Activated T-helper 2 cell treated with anti-CD3 and anti-CD28 coated beads, Interferon-gamma antibody, Interleukin-2, Interleukin-4, amounts not matched to agents 10 μg/mL and 5 μg/mL and 100 μg/mL, durations not matched to agents 14 hours and 24 hours and 36 hours (primary cell): ENCODE measurements around the gene EID2B. TPM values are rescaled to one million over a fixed set of nuclear protein-coding genes. Genes with fewer than 3 reads are reported as not detected.

Experiments
- DNase-seq: peaks from one replicate; pipeline ENCODE4 v3.0.0; 2021; ENCODE audit warnings: low spot score
- H3K27ac Mint-ChIP-seq: one replicate; pipeline ENCODE4 v1.8.0; 2021; ENCODE audit warnings: mixed read lengths
- H3K27me3 Mint-ChIP-seq: one replicate; pipeline ENCODE4 v1.8.0; 2021; ENCODE audit warnings: low read depth, mixed read lengths
- H3K36me3 Mint-ChIP-seq: one replicate; pipeline ENCODE4 v1.8.0; 2021; ENCODE audit warnings: low read depth, mixed read lengths
- H3K4me1 Mint-ChIP-seq: one replicate; pipeline ENCODE4 v1.8.0; 2021; ENCODE audit warnings: low read depth, mixed read lengths
- H3K4me3 Mint-ChIP-seq: one replicate; pipeline ENCODE4 v1.8.0; 2021; ENCODE audit warnings: low read depth, mild to moderate bottlenecking, moderate library complexity, mixed read lengths
- H3K9me3 Mint-ChIP-seq: one replicate; pipeline ENCODE4 v1.8.0; 2021; ENCODE audit warnings: mixed read lengths
- intact Hi-C: fragments of 100-400 bp; cut with micrococcal nuclease; formaldehyde crosslinking; loops from one replicate; pipeline ENCODE4 v1.15.1; 2023
- total RNA-seq: library from RNA; stranded (reverse); gene quantifications from 2 replicates; pipeline ENCODE4 v1.2.3, GENCODE V29; 2022

The EID2B gene
- total RNA-seq, 1 donor from 2014 or later = 4.1 TPM

- Mint-ChIP-seq H3K4me3 (no peak overlapping the region), H3K27me3 (no peaks in the 10 kb centered on the region), H3K36me3 (no peaks in the 10 kb centered on the region), H3K4me1 (peaks cover 22% of the 10 kb centered on the region), H3K27ac (no peak overlapping the region), H3K9me3 (no peaks in the 10 kb centered on the region)
- intact Hi-C loops = loop anchor here (5.0 to 10.0 kb wide), 2 partner anchors 203 to 300 kb away; partner anchors contain the start of genes FBL and SAMD4B
- no peak for DNase-seq
Observed at GRCh38 chr19:39544911-39545310, 12.3 kb upstream of the EID2B start.

GRCh38 chr19:39544226-39544903 lies 11.7 kb upstream of the EID2B start:
- Mint-ChIP-seq H3K27ac (no peak overlapping the region), H3K27me3 (no peaks in the 10 kb centered on the region), H3K9me3 (no peaks in the 10 kb centered on the region), H3K4me1 (peaks cover 22% of the 10 kb centered on the region), H3K4me3 (no peak overlapping the region), H3K36me3 (peaks cover under 1% of the 10 kb centered on the region)
- DNase-seq = no peak
- intact Hi-C loops = loop anchor here (5.0 to 10.0 kb wide), 2 partner anchors 202 to 300 kb away; partner anchors contain the start of genes FBL and SAMD4B

GRCh38 chr19:39543477-39543857 lies 10.8 kb upstream of the EID2B start:
- Mint-ChIP-seq H3K4me1 (peaks cover 27% of the 10 kb centered on the region), H3K9me3 (no peaks in the 10 kb centered on the region), H3K27ac (no peak overlapping the region), H3K27me3 (no peaks in the 10 kb centered on the region), H3K36me3 (peaks cover 7% of the 10 kb centered on the region), H3K4me3 (no peak overlapping the region)
- intact Hi-C loops = loop anchor here (5.0 to 10.0 kb wide), 2 partner anchors 201 to 301 kb away; partner anchors contain the start of genes FBL and SAMD4B
- DNase-seq = no peak

- Mint-ChIP-seq H3K9me3 (no peaks in the 10 kb centered on the region), H3K4me3 (no peak overlapping the region), H3K27ac (no peak overlapping the region), H3K27me3 (no peaks in the 10 kb centered on the region), H3K36me3 (peaks cover 18% of the 10 kb centered on the region), H3K4me1 (peaks cover 33% of the 10 kb centered on the region)
- intact Hi-C loops = loop anchor here (5.0 to 10.0 kb wide), 2 partner anchors 200 to 303 kb away; partner anchors contain the start of genes FBL and SAMD4B
- DNase-seq = no peak
Observed at GRCh38 chr19:39542206-39542605, 9.6 kb upstream of the EID2B start.

- no peak for DNase-seq
- H3K36me3 Mint-ChIP-seq = peaks cover 23% of the 10 kb centered on the region
- peaks cover 28% of the 10 kb centered on the region for H3K4me1 Mint-ChIP-seq
- peak overlapping the region; percentile 93 for H3K27ac Mint-ChIP-seq
- H3K9me3 Mint-ChIP-seq = no peaks in the 10 kb centered on the region
- H3K4me3 Mint-ChIP-seq = peak overlapping the region; percentile 94
- intact Hi-C loops = loop anchor here (1.0 to 10.0 kb wide), 4 partner anchors 95 to 304 kb away; partner anchors contain the start of genes FBL, SAMD4B and SUPT5H
- no peaks in the 10 kb centered on the region for H3K27me3 Mint-ChIP-seq
Observed at GRCh38 chr19:39540333-39540673, 7.7 kb upstream of the EID2B start.

- Mint-ChIP-seq H3K9me3 (no peaks in the 10 kb centered on the region), H3K27ac (peak within 1 kb of the TSS; percentile 93), H3K36me3 (peaks cover 23% of the 10 kb centered on the region), H3K4me3 (peak within 1 kb of the TSS; percentile 94), H3K4me1 (peaks cover 25% of the 10 kb centered on the region), H3K27me3 (no peaks in the 10 kb centered on the region)
- DNase-seq = peak; percentile 93
- intact Hi-C loops = loop anchor here (1.0 to 10.0 kb wide), 5 partner anchors 94 to 415 kb away; partner anchors contain the start of genes FBL, PAK4, SAMD4B and SUPT5H
Observed at GRCh38 chr19:39539518-39540332, 7.1 kb upstream of the EID2B start, which contains the start of gene EID2. Gene EID2 (minus strand): TSS chr19:39540161. CDS start chr19:39540079, 82 bp downstream.

GRCh38 chr19:39539165-39539517 lies 6.5 kb upstream of the EID2B start:
- Mint-ChIP-seq H3K36me3 (peaks cover 23% of the 10 kb centered on the region), H3K4me3 (peak overlapping the region; percentile 89), H3K27me3 (no peaks in the 10 kb centered on the region), H3K27ac (peak overlapping the region; percentile 83), H3K4me1 (peaks cover 19% of the 10 kb centered on the region), H3K9me3 (no peaks in the 10 kb centered on the region)
- DNase-seq = no peak
- intact Hi-C loops = loop anchor here (10.0 kb wide), 1 partner anchor 414 kb away; the partner anchor contains the start of gene PAK4

- Mint-ChIP-seq H3K27ac (no peak overlapping the region), H3K4me1 (peaks cover 16% of the 10 kb centered on the region), H3K4me3 (no peak overlapping the region), H3K9me3 (no peaks in the 10 kb centered on the region), H3K36me3 (peaks cover 20% of the 10 kb centered on the region), H3K27me3 (no peaks in the 10 kb centered on the region)
- intact Hi-C loops = loop anchor here (1.0 to 10.0 kb wide), 5 partner anchors 36 to 409 kb away; partner anchors contain the start of genes DLL3, PAK4 and TIMM50
- no peak for DNase-seq
Observed at GRCh38 chr19:39533791-39534190, 1.1 kb upstream of the EID2B start.

- Mint-ChIP-seq H3K4me1 (peaks cover 14% of the 10 kb centered on the region), H3K27ac (no peak overlapping the region), H3K27me3 (no peaks in the 10 kb centered on the region), H3K4me3 (peak overlapping the region; percentile 93), H3K9me3 (no peaks in the 10 kb centered on the region), H3K36me3 (peaks cover 19% of the 10 kb centered on the region)
- intact Hi-C loops = loop anchor here (1.0 to 10.0 kb wide), 5 partner anchors 36 to 408 kb away; partner anchors contain the start of genes DLL3, PAK4 and TIMM50
- no peak for DNase-seq
Observed at GRCh38 chr19:39533003-39533512, 406 bp upstream of the EID2B start.

GRCh38 chr19:39531834-39532232 lies 819 bp downstream of the EID2B start:
- Mint-ChIP-seq H3K27me3 (no peaks in the 10 kb centered on the region), H3K4me3 (peak overlapping the region; percentile 93), H3K36me3 (peaks cover 10% of the 10 kb centered on the region), H3K9me3 (no peaks in the 10 kb centered on the region), H3K4me1 (peaks cover 12% of the 10 kb centered on the region), H3K27ac (peak overlapping the region; percentile 55)
- intact Hi-C loops = loop anchor here (1.0 to 10.0 kb wide), 5 partner anchors 35 to 407 kb away; partner anchors contain the start of genes DLL3, PAK4 and TIMM50
- no peak for DNase-seq

GRCh38 chr19:39525205-39525604 lies 7.4 kb downstream of the EID2B start:
- H3K27me3 Mint-ChIP-seq = no peaks in the 10 kb centered on the region
- H3K9me3 Mint-ChIP-seq = no peaks in the 10 kb centered on the region
- no peak overlapping the region for H3K4me3 Mint-ChIP-seq
- intact Hi-C loops = no loop called here
- peaks cover 3% of the 10 kb centered on the region for H3K4me1 Mint-ChIP-seq
- H3K36me3 Mint-ChIP-seq = peaks cover 5% of the 10 kb centered on the region
- H3K27ac Mint-ChIP-seq = no peak overlapping the region
- no peak for DNase-seq

GRCh38 chr19:39524495-39524894 lies 8.2 kb downstream of the EID2B start:
- DNase-seq = no peak
- H3K4me1 Mint-ChIP-seq = peaks cover 3% of the 10 kb centered on the region
- H3K27me3 Mint-ChIP-seq = no peaks in the 10 kb centered on the region
- intact Hi-C loops = no loop called here
- H3K27ac Mint-ChIP-seq = no peak overlapping the region
- no peak overlapping the region for H3K4me3 Mint-ChIP-seq
- H3K36me3 Mint-ChIP-seq = peaks cover 5% of the 10 kb centered on the region
- H3K9me3 Mint-ChIP-seq = no peaks in the 10 kb centered on the region
